Dermis blood vessel endothelial cell (primary cell): ENCODE measurements around the gene FUT7. TPM values are rescaled to one million over a fixed set of nuclear protein-coding genes. Genes with fewer than 3 reads are reported as not detected.

Experiments
- DNase-seq: peaks from one replicate; pipeline ENCODE4 v3.0.0; 2010
- total RNA-seq: library from RNA; depleted of rRNA; stranded (reverse); fragments of >200 nt; gene quantifications from 2 replicates; pipeline ENCODE4 v1.2.3, GENCODE V29; 2014

Gene FUT7
- total RNA-seq, 1 donor from 2014 or later = not detected

DNA sequence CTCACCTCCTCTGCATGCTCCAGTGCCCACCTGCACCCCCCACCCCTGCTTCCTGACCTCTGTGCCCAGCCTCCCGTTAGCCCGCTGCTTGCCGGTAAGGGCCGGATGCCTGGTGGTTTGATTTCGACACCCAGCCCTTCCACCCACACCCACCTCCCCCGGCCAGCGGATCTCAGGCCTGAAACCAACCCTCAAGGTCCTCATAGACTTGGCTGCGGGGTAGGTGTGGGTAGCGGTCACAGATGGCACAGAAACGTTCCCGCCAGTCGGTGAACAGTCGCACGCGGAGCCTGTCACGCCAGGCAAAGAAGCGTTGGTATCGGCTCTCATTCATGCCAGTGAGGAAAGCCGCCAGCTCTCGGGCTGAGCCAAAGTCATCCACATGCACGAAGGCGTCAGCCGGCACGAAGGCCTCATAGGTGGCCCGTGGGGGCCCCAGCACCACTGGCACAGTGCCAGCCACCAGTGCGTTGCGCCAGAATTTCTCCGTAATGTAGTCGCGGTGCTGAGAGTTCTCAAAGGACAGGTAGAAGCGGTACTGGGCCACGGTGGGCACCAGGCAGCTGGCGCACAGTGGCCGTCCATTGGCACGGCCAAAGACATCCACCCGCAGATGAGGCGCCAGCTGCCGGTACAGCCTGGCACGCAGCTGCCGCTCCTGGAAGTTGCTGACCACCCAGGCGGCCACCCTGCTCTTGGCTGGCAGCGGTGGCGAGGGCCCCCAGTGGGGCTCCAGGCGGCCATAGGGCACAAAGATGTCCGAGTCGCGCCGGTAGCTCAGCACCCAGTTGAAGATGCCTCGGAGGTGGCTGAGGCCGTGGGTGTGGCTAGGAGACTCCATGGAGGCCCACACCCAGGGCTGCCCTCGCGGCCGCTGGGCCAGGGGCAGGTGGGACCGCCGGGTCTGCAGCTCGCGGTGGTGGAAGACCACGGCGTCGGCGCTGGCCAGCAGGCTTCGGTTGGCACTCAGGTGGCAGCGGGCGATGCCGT is 1.1 kb downstream of the FUT7 start:
- no peak for DNase-seq

DNA sequence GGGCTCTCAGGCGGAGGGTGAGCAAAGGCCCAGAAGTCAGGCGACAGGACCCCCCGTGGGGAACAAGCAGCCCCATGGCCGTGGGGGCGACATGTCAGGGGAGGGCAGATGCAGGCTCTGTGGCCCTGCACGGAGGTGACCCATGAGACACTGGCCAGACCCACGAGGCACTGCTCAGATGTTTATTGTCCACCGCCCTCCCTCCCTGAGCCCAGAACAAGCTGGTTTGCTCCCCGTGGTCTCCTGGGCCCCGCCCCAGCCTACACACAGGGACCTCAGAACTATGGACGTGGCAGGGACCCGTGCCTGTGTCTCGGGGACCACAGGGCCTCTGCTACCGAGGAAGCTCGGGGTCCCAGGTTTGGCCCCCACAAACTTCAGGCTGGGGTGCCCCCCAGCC is 1.9 kb downstream of the FUT7 start:
- DNase-seq = no peak

- DNase-seq = peak; percentile 81
These were observed 2.6 kb downstream of the FUT7 start for GRCh38 chr9:137029058-137029936.

DNA sequence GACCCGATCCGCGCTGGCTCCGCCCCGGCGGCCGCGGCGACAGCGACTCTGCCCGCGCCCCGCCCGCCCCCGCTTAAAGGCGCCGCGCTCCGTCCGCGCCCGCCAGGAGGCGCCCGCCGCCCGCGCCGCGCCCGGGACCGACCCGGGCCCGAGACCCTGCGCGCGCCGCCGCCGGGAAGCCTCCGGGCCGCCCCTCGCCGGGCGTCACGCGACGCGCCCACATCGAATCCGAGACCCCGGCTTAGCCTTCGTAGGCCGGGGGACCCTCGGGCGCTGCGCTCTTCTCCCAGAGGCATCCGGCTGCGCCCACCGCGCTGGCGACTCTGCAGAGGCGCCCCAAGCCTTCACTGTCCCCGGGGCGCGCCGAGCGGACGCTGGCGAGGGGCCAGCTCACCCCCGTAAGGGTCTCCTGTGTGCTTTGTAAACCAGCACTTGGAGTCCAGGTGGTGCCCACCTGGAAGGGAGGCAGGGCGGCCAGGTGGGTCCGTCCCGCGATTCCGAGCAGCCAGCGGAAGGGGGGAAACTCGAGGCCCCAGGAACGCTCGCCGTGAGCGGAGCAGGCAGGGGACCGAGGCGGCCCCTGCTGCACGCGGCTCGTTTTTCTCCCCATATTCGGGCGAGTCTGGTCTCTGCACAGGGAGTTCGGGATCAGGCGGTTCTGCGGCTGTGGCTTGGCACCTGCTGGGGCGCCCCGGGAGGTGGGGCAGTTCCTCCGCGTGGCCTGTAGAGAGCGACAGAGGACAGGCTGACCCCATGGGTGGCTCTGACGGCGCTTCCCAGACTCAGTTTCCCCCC is 3.4 kb downstream of the FUT7 start:
- DNase-seq = peak; percentile 51

GRCh38 chr9:137027369-137028262 is 4.3 kb downstream of the FUT7 start, which contains the start of gene ABCA2:
Gene ABCA2, minus strand, starts transcription at chr9:137028237. Its CDS starts 97 bp downstream, at chr9:137028140.
- peak; percentile 34 for DNase-seq

DNA sequence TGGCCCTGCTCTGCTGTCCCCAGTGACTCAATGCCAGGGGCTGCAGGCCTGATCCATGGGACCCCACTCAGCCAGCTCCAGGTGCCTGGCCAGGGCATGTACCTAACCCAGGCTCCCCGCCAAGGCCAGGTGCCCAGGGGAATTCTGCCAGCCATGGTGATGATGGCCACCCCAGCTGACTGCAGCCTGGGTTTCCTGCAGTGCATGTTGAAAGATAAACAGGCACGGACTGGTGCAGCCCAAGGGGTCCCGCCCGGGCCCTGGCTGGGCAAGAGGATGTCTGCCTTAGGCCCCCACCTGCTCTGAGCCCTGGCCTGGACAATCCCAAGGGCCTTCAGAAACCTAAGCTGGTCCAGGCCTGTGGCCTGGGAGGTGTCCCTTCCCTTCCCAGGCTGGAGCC is 5.1 kb downstream of the FUT7 start:
- DNase-seq = no peak

DNA sequence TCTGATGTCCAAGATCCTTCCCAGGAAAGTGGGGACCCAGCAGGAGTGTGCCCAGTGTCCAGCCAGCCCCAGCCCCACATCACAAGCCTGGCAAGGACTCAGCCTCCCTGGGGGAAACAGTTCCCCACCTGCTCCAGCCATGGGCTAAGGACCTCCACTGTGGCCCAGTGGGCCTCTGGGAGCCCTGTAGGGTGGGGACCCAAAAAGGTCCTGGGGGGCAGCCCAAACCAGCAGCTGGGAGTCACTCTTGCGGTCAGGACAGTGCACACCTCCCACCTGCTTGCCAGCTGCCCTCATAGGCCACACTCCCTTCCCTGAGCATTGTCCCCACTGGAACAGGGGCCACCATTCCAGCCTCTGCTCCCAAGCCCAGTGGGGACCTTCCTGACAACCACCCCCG is 5.5 kb downstream of the FUT7 start:
- no peak for DNase-seq

GRCh38 chr9:137025517-137025966 is 6.3 kb downstream of the FUT7 start:
- DNase-seq = no peak

- DNase-seq = no peak
These were observed 8.3 kb downstream of the FUT7 start for GRCh38 chr9:137023583-137023991.

DNA sequence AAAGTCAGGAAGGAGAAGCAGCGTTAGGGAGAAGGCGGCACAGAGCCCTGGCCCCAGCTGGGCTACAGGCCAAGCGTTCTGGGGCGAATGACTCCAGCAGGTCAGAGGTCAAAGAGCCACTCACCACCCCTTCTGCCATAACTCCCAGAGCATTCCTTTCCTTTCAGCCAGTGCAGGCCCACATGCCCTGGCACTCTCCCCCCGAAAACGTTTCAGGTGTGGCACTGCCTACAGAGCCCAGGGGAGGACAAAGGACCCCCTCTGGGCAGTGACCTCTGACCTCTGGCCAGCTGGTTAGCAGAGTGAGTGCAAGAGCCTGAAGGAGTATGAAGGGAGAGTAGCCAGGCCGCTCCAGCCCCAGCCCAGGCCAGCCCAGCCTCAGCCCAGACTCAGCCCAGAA is 8.7 kb downstream of the FUT7 start:
- DNase-seq = no peak

DNA sequence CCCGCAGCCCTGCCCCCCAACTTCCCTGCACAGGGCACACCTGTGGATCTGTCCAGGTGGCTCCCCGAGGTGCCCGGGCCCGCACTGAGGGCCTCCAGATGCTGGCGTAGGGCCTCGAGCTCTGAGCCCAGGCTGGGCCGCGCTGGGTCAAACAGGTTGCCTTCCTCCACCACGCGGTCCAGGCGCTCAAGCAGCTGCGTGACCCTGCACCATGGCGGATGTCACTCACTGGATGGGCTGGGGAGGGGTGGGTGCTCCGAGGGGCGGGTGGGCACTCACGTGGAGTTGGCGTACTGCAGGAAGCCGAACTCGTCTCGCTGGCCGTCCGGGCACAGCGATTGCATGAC is 9.3 kb downstream of the FUT7 start:
- DNase-seq = no peak

GRCh38 chr9:137021979-137022661 is 9.8 kb downstream of the FUT7 start:
- peak; percentile 70 for DNase-seq

- no peak for DNase-seq
These were observed 10.3 kb downstream of the FUT7 start for GRCh38 chr9:137021568-137021978.

DNA sequence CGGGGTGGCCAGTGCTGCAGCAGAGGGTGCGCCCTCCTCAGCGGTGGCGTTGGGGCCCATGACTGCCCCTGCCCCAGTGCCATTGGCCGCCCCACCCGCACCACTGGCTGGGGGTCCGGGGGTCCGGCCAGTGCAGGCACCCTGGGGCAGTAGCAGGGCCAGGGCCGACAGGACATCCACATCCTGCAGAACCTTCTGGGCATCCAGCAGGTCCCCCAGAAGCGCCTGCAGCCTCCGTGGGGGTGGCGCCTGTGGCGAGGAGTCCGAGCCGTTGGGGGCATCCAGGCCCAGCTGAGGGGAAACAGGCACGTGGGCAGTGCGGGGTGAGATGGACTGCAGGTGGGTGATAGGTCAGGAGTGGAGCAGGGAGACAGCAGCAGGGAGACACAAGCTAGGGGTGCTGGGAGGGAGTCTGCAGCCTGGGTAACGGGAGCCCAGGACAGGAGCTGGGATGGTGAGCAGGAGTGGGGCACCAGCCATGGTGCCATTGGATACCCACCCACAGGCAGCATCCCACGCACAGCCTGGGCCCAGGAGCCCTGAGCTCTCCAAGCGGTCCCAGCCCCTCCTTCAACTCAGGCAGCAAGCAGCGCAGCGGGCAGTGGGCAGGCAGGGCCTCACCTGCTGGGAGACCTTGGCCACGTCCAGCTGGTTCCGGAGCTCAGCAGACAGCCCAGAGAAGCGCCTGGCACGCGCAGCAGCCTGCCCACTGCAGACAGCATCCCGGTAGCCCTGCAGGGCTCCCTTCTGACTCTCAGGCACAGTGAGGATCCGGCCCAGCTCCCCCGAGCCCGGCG is 10.9 kb downstream of the FUT7 start:
- DNase-seq = no peak

DNA sequence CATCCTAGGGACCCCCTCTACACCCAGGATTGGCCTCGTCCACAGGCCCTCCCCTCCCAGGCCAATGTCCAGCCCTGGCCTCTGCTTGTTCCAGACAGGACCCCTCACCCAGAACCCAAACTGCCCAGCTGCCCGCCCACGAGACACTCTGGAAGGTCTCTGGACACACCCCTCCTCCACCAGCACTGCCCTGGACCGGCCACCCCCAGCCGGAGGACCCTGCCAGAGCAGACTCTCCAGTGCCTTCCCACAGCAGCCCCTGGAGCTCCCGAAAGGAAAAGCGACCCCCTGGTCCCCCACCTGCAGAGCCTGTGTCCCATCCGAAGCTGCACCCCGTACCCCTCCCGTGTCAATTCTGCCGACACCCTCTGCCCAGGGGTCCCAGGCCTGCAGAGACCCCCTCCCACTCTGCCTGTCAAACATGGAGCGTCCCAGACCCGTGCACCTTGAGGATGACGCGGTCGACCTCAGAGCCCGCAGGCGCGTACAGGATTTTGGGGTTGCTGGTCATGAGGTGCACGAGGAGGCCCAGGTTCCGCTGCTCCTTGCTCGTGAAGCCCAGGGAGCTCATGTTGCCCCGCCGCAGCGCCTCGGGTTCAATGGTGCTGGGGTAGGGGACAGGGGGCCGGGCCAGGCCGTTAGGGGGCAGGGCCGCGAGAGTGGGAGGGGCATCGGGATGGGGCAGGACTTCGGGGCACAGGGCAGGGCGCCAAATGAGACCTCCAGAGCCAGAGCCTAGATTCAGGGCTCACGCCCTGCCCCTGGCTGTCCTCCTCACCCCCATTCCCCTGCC is 11.8 kb downstream of the FUT7 start:
- no peak for DNase-seq

GRCh38 chr9:137018761-137019559 is 12.9 kb downstream of the FUT7 start:
- DNase-seq = no peak

DNA sequence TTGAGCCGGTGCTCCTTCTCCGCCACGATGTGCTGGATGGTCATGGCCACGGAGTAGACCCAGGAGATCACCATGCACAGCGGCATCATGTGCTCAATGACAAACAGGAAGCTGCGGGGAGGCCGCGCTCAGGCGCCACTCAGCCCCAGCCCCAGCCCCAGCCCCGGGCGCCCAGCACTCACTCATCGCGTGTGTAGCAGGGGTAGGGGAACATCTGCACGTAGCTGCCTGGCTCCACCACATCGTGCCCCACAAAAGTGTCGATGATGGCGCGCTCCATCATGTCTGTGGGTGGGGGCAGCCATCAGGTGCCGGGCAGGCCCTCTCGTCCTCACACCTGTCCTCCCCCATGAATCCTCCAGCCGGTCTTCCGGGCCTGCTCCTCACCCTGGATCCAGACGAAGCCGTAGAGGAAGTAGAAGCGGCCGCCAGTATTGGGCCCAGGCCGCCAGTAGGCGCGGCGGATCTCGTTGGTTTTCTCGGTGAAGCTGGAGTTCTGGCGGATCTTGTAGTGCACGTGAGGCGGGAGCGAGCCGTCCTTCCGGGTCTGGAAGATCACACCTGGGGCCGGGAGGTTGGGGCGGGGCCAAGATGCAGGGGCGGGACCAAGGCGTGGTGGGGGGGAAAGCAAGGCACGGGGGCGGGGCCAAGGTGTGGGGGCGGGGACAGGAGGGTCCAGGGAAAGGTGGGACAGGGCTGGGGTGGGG is 13.9 kb downstream of the FUT7 start:
- DNase-seq = no peak

- DNase-seq = no peak
These were observed 14.8 kb downstream of the FUT7 start for GRCh38 chr9:137017071-137017470.
